ENCODE data around the gene OR1F1. TPM values are rescaled to one million over a fixed set of nuclear protein-coding genes. Genes with fewer than 3 reads are reported as not detected.

OR1F1 gene
- total RNA-seq, 4 donors from 2014 or later, result not detected

- peaks cover 0 to 10% (median 7%) of the 10 kb centered on the region in 3 donors for H3K27me3 ChIP-seq
- H3K27ac ChIP-seq, result no peak overlapping the region
- intact Hi-C loops (cut with DNase I; ENCODE audit: low total_unique reads), result no loop called here
- no peaks in the 10 kb centered on the region for H3K4me1 ChIP-seq
- TF ChIP-seq POLR2A (IDR thresholded peaks at IDR 0.05), result no peak
- TF ChIP-seq, protein P1, sequence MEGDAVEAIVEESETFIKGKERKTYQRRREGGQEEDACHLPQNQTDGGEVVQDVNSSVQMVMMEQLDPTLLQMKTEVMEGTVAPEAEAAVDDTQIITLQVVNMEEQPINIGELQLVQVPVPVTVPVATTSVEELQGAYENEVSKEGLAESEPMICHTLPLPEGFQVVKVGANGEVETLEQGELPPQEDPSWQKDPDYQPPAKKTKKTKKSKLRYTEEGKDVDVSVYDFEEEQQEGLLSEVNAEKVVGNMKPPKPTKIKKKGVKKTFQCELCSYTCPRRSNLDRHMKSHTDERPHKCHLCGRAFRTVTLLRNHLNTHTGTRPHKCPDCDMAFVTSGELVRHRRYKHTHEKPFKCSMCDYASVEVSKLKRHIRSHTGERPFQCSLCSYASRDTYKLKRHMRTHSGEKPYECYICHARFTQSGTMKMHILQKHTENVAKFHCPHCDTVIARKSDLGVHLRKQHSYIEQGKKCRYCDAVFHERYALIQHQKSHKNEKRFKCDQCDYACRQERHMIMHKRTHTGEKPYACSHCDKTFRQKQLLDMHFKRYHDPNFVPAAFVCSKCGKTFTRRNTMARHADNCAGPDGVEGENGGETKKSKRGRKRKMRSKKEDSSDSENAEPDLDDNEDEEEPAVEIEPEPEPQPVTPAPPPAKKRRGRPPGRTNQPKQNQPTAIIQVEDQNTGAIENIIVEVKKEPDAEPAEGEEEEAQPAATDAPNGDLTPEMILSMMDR (IDR thresholded peaks at IDR 0.05 in 4 of 5, conservative IDR thresholded peaks at IDR 0.05 in 1 of 5), result no peak
- in situ Hi-C loops (cut with MboI; ENCODE audit: low sequenced_read_pairs in 4 of 4), result no loop called here
- H3K9me3 ChIP-seq, result no peaks in the 10 kb centered on the region
- no peak for DNase-seq
- no peak overlapping the region for H3K4me3 ChIP-seq
- no peaks in the 10 kb centered on the region for H3K36me3 ChIP-seq
- no peak for ATAC-seq
These were observed 65.0 kb downstream of the OR1F1 start for GRCh38 chr16:3252967-3253366.

DNA sequence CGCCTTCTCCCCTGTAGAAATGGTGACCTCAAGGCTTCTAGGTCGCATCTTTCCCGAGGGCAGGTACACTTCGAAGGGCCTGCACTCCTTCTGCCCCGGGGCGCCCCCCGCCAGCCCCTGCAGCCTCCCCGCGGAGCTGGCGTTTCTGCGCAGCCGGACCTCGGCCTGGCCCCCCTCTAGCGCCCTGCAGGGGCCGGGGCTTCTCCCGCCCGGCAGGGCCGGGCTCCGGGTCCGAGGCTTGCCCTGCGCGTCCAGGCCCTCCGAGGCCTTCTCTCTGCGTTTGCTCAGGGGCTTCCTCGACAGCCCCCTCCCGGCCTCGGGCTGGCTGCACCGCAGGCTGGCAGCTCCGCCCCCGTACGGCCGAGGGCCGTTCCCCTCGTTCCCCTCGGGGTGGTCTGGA lies 66.3 kb downstream of the OR1F1 start:
- Histone ChIP-seq H3K27ac (no peak overlapping the region), H3K4me1 (no peaks in the 10 kb centered on the region), H3K27me3 (peaks cover 0 to 10% (median 7%) of the 10 kb centered on the region in 3 donors), H3K36me3 (no peaks in the 10 kb centered on the region), H3K4me3 (no peak overlapping the region), H3K9me3 (no peaks in the 10 kb centered on the region)
- intact Hi-C loops (cut with DNase I; ENCODE audit: low total_unique reads) (no loop called here), in situ Hi-C loops (cut with MboI; ENCODE audit: low sequenced_read_pairs in 4 of 4) (no loop called here)
- no peak for ATAC-seq
- no peak for TF ChIP-seq POLR2A (IDR thresholded peaks at IDR 0.05)
- TF ChIP-seq, protein P1 (IDR thresholded peaks at IDR 0.05 in 4 of 5, conservative IDR thresholded peaks at IDR 0.05 in 1 of 5), result no peak
- DNase-seq, result no peak

Other genes starting within 250 kb of the OR1F1 start
- not detected for gene KREMEN2, start 223.9 kb upstream of the OR1F1 start, total RNA-seq
- gene PAQR4, start 218.9 kb upstream of the OR1F1 start, total RNA-seq, result 10 to 100 TPM in 2 of 4 donors, 1 to 10 TPM in 2; 4.2 to 14.6 (median 10.2) TPM
- gene PKMYT1, start 207.8 kb upstream of the OR1F1 start, total RNA-seq, result 1 to 10 TPM in 2 of 4 donors, not detected in 2; 1.4 to 2.4 TPM
- gene CLDN9, start 175.3 kb upstream of the OR1F1 start, total RNA-seq, result under 1 TPM in 1 of 4 donors, not detected in 3; 0.40 TPM
- gene CLDN6, start 170.0 kb upstream of the OR1F1 start, total RNA-seq, result under 1 TPM in 1 of 4 donors, not detected in 3; 0.55 TPM
- 100 to 1,000 TPM in 2 of 4 donors, 10 to 100 TPM in 2; 34.0 to 161 (median 85.5) TPM for gene TNFRSF12A, start 167.8 kb upstream of the OR1F1 start, total RNA-seq
- gene HCFC1R1, start 164.3 kb upstream of the OR1F1 start, total RNA-seq, result 100 to 1,000 TPM in 1 of 4 donors, 10 to 100 TPM in 3; 41.8 to 124 (median 66.9) TPM
- gene THOC6, start 164.2 kb upstream of the OR1F1 start, total RNA-seq, result 10 to 100 TPM; 15.0 to 31.1 (median 21.5) TPM
- under 1 TPM in 1 of 4 donors, not detected in 3; 0.32 TPM for gene BICDL2, start 151.3 kb upstream of the OR1F1 start, total RNA-seq
- gene MMP25, start 141.6 kb upstream of the OR1F1 start, total RNA-seq, result under 1 TPM in 3 of 4 donors, not detected in 1; 0.15 to 0.75 (median 0.58) TPM
- gene IL32, start 122.6 kb upstream of the OR1F1 start, total RNA-seq, result 10 to 100 TPM; 45.4 to 79.0 (median 54.6) TPM
- not detected for gene ZSCAN10, start 88.9 kb upstream of the OR1F1 start, total RNA-seq
- gene ZNF205, start 75.6 kb upstream of the OR1F1 start, total RNA-seq, result 10 to 100 TPM in 1 of 4 donors, 1 to 10 TPM in 3; 4.8 to 10.8 (median 6.1) TPM
- 10 to 100 TPM in 3 of 4 donors, 1 to 10 TPM in 1; 8.9 to 18.6 (median 14.5) TPM for gene ZNF213, start 53.2 kb upstream of the OR1F1 start, total RNA-seq
- gene ZNF200, start 47.0 kb downstream of the OR1F1 start, total RNA-seq, result 1 to 10 TPM in 3 of 4 donors, under 1 TPM in 1; 0.49 to 3.2 (median 2.2) TPM
- gene MEFV, start 68.4 kb downstream of the OR1F1 start, total RNA-seq, result 1 to 10 TPM in 1 of 4 donors, under 1 TPM in 3; 0.32 to 1.2 (median 0.76) TPM
- gene ZNF263, start 95.3 kb downstream of the OR1F1 start, total RNA-seq, result 10 to 100 TPM; 13.5 to 18.5 (median 15.5) TPM
- 1 to 10 TPM; 2.5 to 8.1 (median 4.4) TPM for gene TIGD7, start 117.2 kb downstream of the OR1F1 start, total RNA-seq
- gene ZNF75A, start 117.3 kb downstream of the OR1F1 start, total RNA-seq, result 10 to 100 TPM in 3 of 4 donors, 1 to 10 TPM in 1; 5.5 to 13.2 (median 12.5) TPM
- not detected for gene OR2C1, start 167.7 kb downstream of the OR1F1 start, total RNA-seq
- gene ZSCAN32, start 212.8 kb downstream of the OR1F1 start, total RNA-seq, result 1 to 10 TPM; 4.0 to 6.5 (median 4.7) TPM
- gene ZNF174, start 213.0 kb downstream of the OR1F1 start, total RNA-seq, result 10 to 100 TPM in 2 of 4 donors, 1 to 10 TPM in 2; 6.7 to 15.6 (median 9.6) TPM